Activated CD4-positive, alpha-beta memory T cell treated with anti-CD3 and anti-CD28 coated beads, Interleukin-2, amount 10 ng/mL, durations not matched to agents 7 days and 5 days (primary cell): ENCODE data around the gene CD200. TPM values are rescaled to one million over a fixed set of nuclear protein-coding genes. Genes with fewer than 3 reads are reported as not detected.

ENCODE experiments used
- CTCF ChIA-PET: fragments of 350-600 bp; sonication (Branson Sonifier 250); formaldehyde crosslinking; loops from one replicate; lab custom pipeline; 2021; ENCODE audit warnings: antibody characterized with exemption, inconsistent platforms; lab: Charles Lee
- POLR2A ChIA-PET: fragments of 350-600 bp; sonication (Branson Sonifier 250); formaldehyde crosslinking; loops from one replicate; lab custom pipeline; 2021; ENCODE audit warnings: antibody characterized with exemption; lab: Charles Lee
- DNase-seq: peaks from one replicate; pipeline ENCODE4 v3.0.0-alpha.2; 2020
- H3K27ac Mint-ChIP-seq: one replicate; pipeline ENCODE4 v1.8.0; 2021; ENCODE audit warnings: mild to moderate bottlenecking, mixed read lengths
- H3K27me3 Mint-ChIP-seq: one replicate; pipeline ENCODE4 v1.8.0; 2021; ENCODE audit warnings: mixed read lengths
- H3K36me3 Mint-ChIP-seq: one replicate; pipeline ENCODE4 v1.8.0; 2021; ENCODE audit warnings: low read depth, mixed read lengths
- H3K4me1 Mint-ChIP-seq: one replicate; pipeline ENCODE4 v1.8.0; 2021; ENCODE audit warnings: mixed read lengths
- H3K4me3 Mint-ChIP-seq: one replicate; pipeline ENCODE4 v1.8.0; 2021; ENCODE audit warnings: mild to moderate bottlenecking, mixed read lengths
- H3K9me3 Mint-ChIP-seq: one replicate; pipeline ENCODE4 v1.8.0; 2021; ENCODE audit warnings: mixed read lengths
- total RNA-seq, 2 experiments: library from RNA; stranded (reverse); gene quantifications; one replicate each; pipeline ENCODE4 v1.2.3, GENCODE V29; 2021

CD200 gene
- total RNA-seq, 2 experiments from 2014 or later: 9.1 to 9.2 TPM

GRCh38 chr3:112335434-112335781 lies 2.5 kb downstream of the CD200 start:
- Mint-ChIP-seq H3K4me1 (peaks cover 49% of the 10 kb centered on the region), H3K9me3 (no peaks in the 10 kb centered on the region), H3K36me3 (no peaks in the 10 kb centered on the region), H3K4me3 (no peak overlapping the region), H3K27ac (no peak overlapping the region), H3K27me3 (no peaks in the 10 kb centered on the region)
- DNase-seq: no peak
- POLR2A ChIA-PET: interaction anchor here (1.3 kb wide), 1 partner anchor 179 kb away, joined by 3 read pairs; no protein-coding TSS in a partner anchor
- CTCF ChIA-PET: interaction anchor here (1.1 to 3.9 kb wide), 3 partner anchors 43 to 163 kb away, joined by 3 to 17 read pairs (median 5); partner anchors contain the start of gene BTLA

GRCh38 chr3:112338021-112338726 lies 5.2 kb downstream of the CD200 start:
- no peak overlapping the region for H3K4me3 Mint-ChIP-seq
- H3K27ac Mint-ChIP-seq: no peak overlapping the region
- CTCF ChIA-PET: interaction anchor here (0.7 to 1.7 kb wide), 6 partner anchors 11 to 226 kb away, joined by 3 to 6 read pairs (median 4); no protein-coding TSS in a partner anchor
- H3K9me3 Mint-ChIP-seq: no peaks in the 10 kb centered on the region
- POLR2A ChIA-PET: no interaction called here
- H3K4me1 Mint-ChIP-seq: peaks cover 50% of the 10 kb centered on the region
- no peak for DNase-seq
- peaks cover 8% of the 10 kb centered on the region for H3K36me3 Mint-ChIP-seq
- H3K27me3 Mint-ChIP-seq: no peaks in the 10 kb centered on the region

- Mint-ChIP-seq H3K36me3 (peaks cover 9% of the 10 kb centered on the region), H3K4me3 (no peak overlapping the region), H3K27me3 (no peaks in the 10 kb centered on the region), H3K27ac (no peak overlapping the region), H3K9me3 (peaks cover under 1% of the 10 kb centered on the region), H3K4me1 (peaks cover 48% of the 10 kb centered on the region)
- POLR2A ChIA-PET: no interaction called here
- CTCF ChIA-PET: interaction anchor here (0.7 to 1.7 kb wide), 5 partner anchors 11 to 227 kb away, joined by 3 to 6 read pairs (median 4); no protein-coding TSS in a partner anchor
- no peak for DNase-seq
Measured at GRCh38 chr3:112338727-112339056, 5.7 kb downstream of the CD200 start.

- ChIA-PET POLR2A (no interaction called here), CTCF (interaction anchor here (1.0 to 1.7 kb wide), 3 partner anchors 10 to 202 kb away, joined by 3 to 4 read pairs (median 4); no protein-coding TSS in a partner anchor)
- peaks cover 14% of the 10 kb centered on the region for H3K36me3 Mint-ChIP-seq
- H3K9me3 Mint-ChIP-seq: peaks cover 3% of the 10 kb centered on the region
- H3K4me1 Mint-ChIP-seq: peaks cover 45% of the 10 kb centered on the region
- no peak overlapping the region for H3K27ac Mint-ChIP-seq
- H3K4me3 Mint-ChIP-seq: no peak overlapping the region
- no peaks in the 10 kb centered on the region for H3K27me3 Mint-ChIP-seq
- DNase-seq: no peak
Measured at GRCh38 chr3:112339134-112339533, 6.2 kb downstream of the CD200 start.

- H3K27me3 Mint-ChIP-seq: no peaks in the 10 kb centered on the region
- H3K4me1 Mint-ChIP-seq: peaks cover 40% of the 10 kb centered on the region
- H3K27ac Mint-ChIP-seq: no peak overlapping the region
- POLR2A ChIA-PET: no interaction called here
- H3K4me3 Mint-ChIP-seq: no peak overlapping the region
- H3K36me3 Mint-ChIP-seq: peaks cover 19% of the 10 kb centered on the region
- no peak for DNase-seq
- peaks cover 5% of the 10 kb centered on the region for H3K9me3 Mint-ChIP-seq
- CTCF ChIA-PET: interaction anchor here (1.7 kb wide), 1 partner anchor 202 kb away, joined by 3 read pairs; no protein-coding TSS in a partner anchor
Measured at GRCh38 chr3:112339609-112340008, 6.7 kb downstream of the CD200 start.

GRCh38 chr3:112341386-112341785 lies 8.4 kb downstream of the CD200 start:
- Mint-ChIP-seq H3K36me3 (peaks cover 36% of the 10 kb centered on the region), H3K4me1 (peaks cover 28% of the 10 kb centered on the region)

GRCh38 chr3:112345681-112346080 lies 12.7 kb downstream of the CD200 start:
- no peaks in the 10 kb centered on the region for H3K27me3 Mint-ChIP-seq
- CTCF ChIA-PET: interaction anchor here (1.1 kb wide), 1 partner anchor 13 kb away, joined by 3 read pairs; the partner anchor contains the start of gene CD200
- peaks cover 8% of the 10 kb centered on the region for H3K9me3 Mint-ChIP-seq
- H3K4me3 Mint-ChIP-seq: no peak overlapping the region
- POLR2A ChIA-PET: no interaction called here
- no peak overlapping the region for H3K27ac Mint-ChIP-seq
- no peak for DNase-seq
- peaks cover 22% of the 10 kb centered on the region for H3K4me1 Mint-ChIP-seq
- H3K36me3 Mint-ChIP-seq: peaks cover 65% of the 10 kb centered on the region

More at GRCh38 chr3:112341386-112341785, 8.4 kb downstream of the CD200 start:
- Mint-ChIP-seq H3K9me3 (peaks cover 8% of the 10 kb centered on the region), H3K4me3 (no peak overlapping the region), H3K27me3 (no peaks in the 10 kb centered on the region), H3K27ac (no peak overlapping the region)
- DNase-seq: no peak
- CTCF ChIA-PET: no interaction called here
- POLR2A ChIA-PET: no interaction called here

- ChIA-PET CTCF (interaction anchor here (1.0 kb wide), 1 partner anchor 14 kb away, joined by 4 read pairs; the partner anchor contains the start of gene CD200), POLR2A (no interaction called here)
- peaks cover 69% of the 10 kb centered on the region for H3K36me3 Mint-ChIP-seq
- peaks cover 15% of the 10 kb centered on the region for H3K4me1 Mint-ChIP-seq
- H3K27ac Mint-ChIP-seq: no peak overlapping the region
- H3K9me3 Mint-ChIP-seq: peaks cover 8% of the 10 kb centered on the region
- DNase-seq: no peak
- H3K27me3 Mint-ChIP-seq: no peaks in the 10 kb centered on the region
- no peak overlapping the region for H3K4me3 Mint-ChIP-seq
Measured at GRCh38 chr3:112346491-112347122, 13.7 kb downstream of the CD200 start.

- peaks cover 11% of the 10 kb centered on the region for H3K4me1 Mint-ChIP-seq
- CTCF ChIA-PET: interaction anchor here (1.1 kb wide), 1 partner anchor 10 kb away, joined by 4 read pairs; no protein-coding TSS in a partner anchor
- no peak overlapping the region for H3K4me3 Mint-ChIP-seq
- peaks cover 81% of the 10 kb centered on the region for H3K36me3 Mint-ChIP-seq
- DNase-seq: no peak
- POLR2A ChIA-PET: no interaction called here
- no peak overlapping the region for H3K27ac Mint-ChIP-seq
- H3K27me3 Mint-ChIP-seq: no peaks in the 10 kb centered on the region
- H3K9me3 Mint-ChIP-seq: peaks cover 6% of the 10 kb centered on the region
Measured at GRCh38 chr3:112348943-112349342, 16.0 kb downstream of the CD200 start.

GRCh38 chr3:112349557-112349956 lies 16.6 kb downstream of the CD200 start:
- Mint-ChIP-seq H3K36me3 (peaks cover 79% of the 10 kb centered on the region), H3K27me3 (no peaks in the 10 kb centered on the region), H3K9me3 (peaks cover 3% of the 10 kb centered on the region), H3K4me3 (no peak overlapping the region), H3K4me1 (peaks cover 11% of the 10 kb centered on the region), H3K27ac (no peak overlapping the region)
- no peak for DNase-seq
- ChIA-PET CTCF (interaction anchor here (1.1 kb wide), 1 partner anchor 11 kb away, joined by 4 read pairs; no protein-coding TSS in a partner anchor), POLR2A (no interaction called here)

GRCh38 chr3:112350018-112350810 lies 17.3 kb downstream of the CD200 start:
- Mint-ChIP-seq H3K9me3 (peaks cover 3% of the 10 kb centered on the region), H3K27ac (no peak overlapping the region), H3K36me3 (peaks cover 72% of the 10 kb centered on the region), H3K27me3 (no peaks in the 10 kb centered on the region), H3K4me3 (no peak overlapping the region), H3K4me1 (peaks cover 11% of the 10 kb centered on the region)
- CTCF ChIA-PET: interaction anchor here (1.1 to 2.2 kb wide), 2 partner anchors 12 to 17 kb away, joined by 4 to 7 read pairs; partner anchors contain the start of gene CD200
- DNase-seq: no peak
- POLR2A ChIA-PET: no interaction called here

GRCh38 chr3:112351036-112351435 lies 18.1 kb downstream of the CD200 start:
- Mint-ChIP-seq H3K27ac (no peak overlapping the region), H3K4me1 (peaks cover 11% of the 10 kb centered on the region), H3K27me3 (no peaks in the 10 kb centered on the region), H3K4me3 (no peak overlapping the region), H3K36me3 (peaks cover 64% of the 10 kb centered on the region), H3K9me3 (no peaks in the 10 kb centered on the region)
- ChIA-PET POLR2A (no interaction called here), CTCF (interaction anchor here (2.2 kb wide), 1 partner anchor 18 kb away, joined by 7 read pairs; the partner anchor contains the start of gene CD200)
- DNase-seq: no peak
